Astrocyte (in vitro differentiated cells and primary cell): ENCODE results near the gene GUCA1A. TPM values are rescaled to one million over a fixed set of nuclear protein-coding genes. Genes with fewer than 3 reads are reported as not detected.
A peak's percentile ranks its signal among the peaks of the same experiment; 100 is the strongest.

Source experiments
- DNase-seq: peaks from one replicate; pipeline ENCODE4 v3.0.0-alpha.2; 2010; ENCODE audit warnings: low read depth
- FAIRE-seq: peaks from 2 replicates; lab custom pipeline; 2011; peaks lifted over from hg19 to GRCh38; lab: Jason Lieb, UNC
- H2AFZ ChIP-seq: 2 replicates; pipeline ENCODE4 v1.6.0; 2012; ENCODE audit warnings: low read depth, low read length, inconsistent platforms
- H3K27ac ChIP-seq: 2 replicates; pipeline ENCODE4 v1.5.1; 2011; ENCODE audit warnings: low read depth, low read length, inconsistent platforms
- H3K27me3 ChIP-seq: 2 replicates; pipeline ENCODE4 v1.6.0; 2011; ENCODE audit warnings: low read length, inconsistent platforms; ENCODE audit not compliant: insufficient read depth
- H3K36me3 ChIP-seq: 2 replicates; pipeline ENCODE4 v1.5.1; 2011; ENCODE audit warnings: low read length, inconsistent platforms; ENCODE audit not compliant: insufficient read depth
- H3K4me1 ChIP-seq: 2 replicates; pipeline ENCODE4 v1.5.1; 2011; ENCODE audit warnings: low read length, inconsistent platforms; ENCODE audit not compliant: insufficient read depth
- H3K4me2 ChIP-seq: 2 replicates; pipeline ENCODE4 v1.6.0; 2012; ENCODE audit warnings: low read length, inconsistent platforms
- H3K4me3 ChIP-seq: 2 replicates; pipeline ENCODE4 v1.5.1; 2011; ENCODE audit warnings: low read depth, mild to moderate bottlenecking, low read length, inconsistent platforms; ENCODE audit not compliant: insufficient read depth
- H3K79me2 ChIP-seq: 2 replicates; pipeline ENCODE4 v1.6.0; 2012; ENCODE audit warnings: mild to moderate bottlenecking, low read length, inconsistent platforms; ENCODE audit not compliant: insufficient read depth
- H3K9ac ChIP-seq: 2 replicates; pipeline ENCODE4 v1.6.0; 2012; ENCODE audit warnings: mild to moderate bottlenecking, low read length, inconsistent platforms
- H3K9me3 ChIP-seq: 2 replicates; pipeline ENCODE4 v1.5.1; 2012; ENCODE audit warnings: low read depth, mild to moderate bottlenecking, low read length, inconsistent platforms; ENCODE audit not compliant: insufficient read depth
- H4K20me1 ChIP-seq: 2 replicates; pipeline ENCODE4 v1.6.0; 2012; ENCODE audit warnings: low read length, inconsistent platforms; ENCODE audit not compliant: insufficient read depth
- H3K27ac Mint-ChIP-seq: one replicate; pipeline ENCODE4 v1.8.0; 2021; ENCODE audit warnings: mild to moderate bottlenecking, mixed read lengths; ENCODE audit not compliant: unreplicated experiment
- H3K27me3 Mint-ChIP-seq: one replicate; pipeline ENCODE4 v1.8.0; 2021; ENCODE audit warnings: low read depth, mixed read lengths; ENCODE audit not compliant: unreplicated experiment
- H3K36me3 Mint-ChIP-seq: one replicate; pipeline ENCODE4 v1.8.0; 2021; ENCODE audit warnings: low read depth, mixed read lengths; ENCODE audit not compliant: unreplicated experiment
- H3K4me1 Mint-ChIP-seq: one replicate; pipeline ENCODE4 v1.8.0; 2021; ENCODE audit warnings: low read depth, mixed read lengths; ENCODE audit not compliant: unreplicated experiment
- H3K4me3 Mint-ChIP-seq: one replicate; pipeline ENCODE4 v1.8.0; 2021; ENCODE audit warnings: mild to moderate bottlenecking, moderate library complexity, mixed read lengths; ENCODE audit not compliant: unreplicated experiment
- H3K9me3 Mint-ChIP-seq: one replicate; pipeline ENCODE4 v1.8.0; 2021; ENCODE audit warnings: mild to moderate bottlenecking, mixed read lengths; ENCODE audit not compliant: unreplicated experiment
- EZH2 ChIP-seq: IDR thresholded peaks from 2 replicates; pipeline ENCODE4 v1.6.1; 2012; ENCODE audit warnings: mild to moderate bottlenecking, low read length, inconsistent platforms; ENCODE audit not compliant: insufficient read depth
- total RNA-seq: library from RNA; stranded (reverse); gene quantifications from 2 replicates; pipeline ENCODE4 v1.2.1, GENCODE V29; 2021
- TF ChIP-seq, protein P1 (sequence below): IDR thresholded peaks from 2 replicates; pipeline ENCODE4 v1.5.1; 2011; ENCODE audit warnings: low read depth, mild to moderate bottlenecking, inconsistent platforms, low read length, moderate library complexity; ENCODE audit not compliant: insufficient read depth

The GUCA1A gene
- total RNA-seq, 1 donor from 2014 or later, result 0.45 TPM

DNA sequence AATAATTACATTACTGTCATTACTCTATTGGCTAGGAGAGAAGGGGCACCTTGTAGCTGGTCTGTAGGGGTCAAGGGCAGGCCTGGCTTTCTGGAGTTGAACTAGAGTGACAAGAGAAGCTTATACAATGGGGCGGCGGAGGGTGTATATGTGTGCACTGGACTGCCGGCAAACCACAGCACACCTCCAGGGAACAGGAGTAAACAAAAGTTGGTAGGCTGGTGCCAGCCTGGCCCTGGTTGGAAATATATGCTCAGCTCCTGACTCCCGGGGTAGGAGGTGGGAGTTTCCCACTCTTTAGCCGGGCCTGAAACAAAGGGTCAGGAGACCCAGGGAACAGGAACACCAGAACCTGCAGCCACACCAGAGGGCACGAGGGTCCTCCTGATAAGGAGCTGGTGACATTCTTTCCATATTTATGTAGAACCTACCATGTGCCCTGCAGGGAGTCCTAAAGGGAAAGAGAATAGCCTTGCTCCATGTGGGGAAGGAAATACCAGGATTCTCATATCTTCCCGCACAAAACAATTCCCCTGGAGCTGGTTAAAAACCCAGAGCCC, 35.9 kb upstream of the GUCA1A start:
- Histone ChIP-seq H3K4me3 (peak overlapping the region; percentile 17), H4K20me1 (no peaks in the 10 kb centered on the region), H3K27ac (peak overlapping the region; percentile 91), H3K9me3 (no peaks in the 10 kb centered on the region), H3K4me1 (peaks cover 42% of the 10 kb centered on the region), H3K36me3 (no peaks in the 10 kb centered on the region), H3K9ac (peak overlapping the region; percentile 79), H3K79me2 (peaks cover 39% of the 10 kb centered on the region), H2AFZ (peak overlapping the region; percentile 11), H3K4me2 (peak overlapping the region; percentile 83), H3K27me3 (no peaks in the 10 kb centered on the region)
- no peaks in the 10 kb centered on the region for H3K9me3 Mint-ChIP-seq
- DNase-seq (no peak), FAIRE-seq (no peak)
- TF ChIP-seq, protein P1, sequence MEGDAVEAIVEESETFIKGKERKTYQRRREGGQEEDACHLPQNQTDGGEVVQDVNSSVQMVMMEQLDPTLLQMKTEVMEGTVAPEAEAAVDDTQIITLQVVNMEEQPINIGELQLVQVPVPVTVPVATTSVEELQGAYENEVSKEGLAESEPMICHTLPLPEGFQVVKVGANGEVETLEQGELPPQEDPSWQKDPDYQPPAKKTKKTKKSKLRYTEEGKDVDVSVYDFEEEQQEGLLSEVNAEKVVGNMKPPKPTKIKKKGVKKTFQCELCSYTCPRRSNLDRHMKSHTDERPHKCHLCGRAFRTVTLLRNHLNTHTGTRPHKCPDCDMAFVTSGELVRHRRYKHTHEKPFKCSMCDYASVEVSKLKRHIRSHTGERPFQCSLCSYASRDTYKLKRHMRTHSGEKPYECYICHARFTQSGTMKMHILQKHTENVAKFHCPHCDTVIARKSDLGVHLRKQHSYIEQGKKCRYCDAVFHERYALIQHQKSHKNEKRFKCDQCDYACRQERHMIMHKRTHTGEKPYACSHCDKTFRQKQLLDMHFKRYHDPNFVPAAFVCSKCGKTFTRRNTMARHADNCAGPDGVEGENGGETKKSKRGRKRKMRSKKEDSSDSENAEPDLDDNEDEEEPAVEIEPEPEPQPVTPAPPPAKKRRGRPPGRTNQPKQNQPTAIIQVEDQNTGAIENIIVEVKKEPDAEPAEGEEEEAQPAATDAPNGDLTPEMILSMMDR, result no peak
- TF ChIP-seq EZH2, result no peak
- H3K4me1 Mint-ChIP-seq, result peaks cover 36% of the 10 kb centered on the region
- H3K4me3 Mint-ChIP-seq, result peak overlapping the region; percentile 60
- H3K27ac Mint-ChIP-seq, result peak overlapping the region; percentile 99
- peaks cover 1% of the 10 kb centered on the region for H3K36me3 Mint-ChIP-seq
- peaks cover 2% of the 10 kb centered on the region for H3K27me3 Mint-ChIP-seq

DNA sequence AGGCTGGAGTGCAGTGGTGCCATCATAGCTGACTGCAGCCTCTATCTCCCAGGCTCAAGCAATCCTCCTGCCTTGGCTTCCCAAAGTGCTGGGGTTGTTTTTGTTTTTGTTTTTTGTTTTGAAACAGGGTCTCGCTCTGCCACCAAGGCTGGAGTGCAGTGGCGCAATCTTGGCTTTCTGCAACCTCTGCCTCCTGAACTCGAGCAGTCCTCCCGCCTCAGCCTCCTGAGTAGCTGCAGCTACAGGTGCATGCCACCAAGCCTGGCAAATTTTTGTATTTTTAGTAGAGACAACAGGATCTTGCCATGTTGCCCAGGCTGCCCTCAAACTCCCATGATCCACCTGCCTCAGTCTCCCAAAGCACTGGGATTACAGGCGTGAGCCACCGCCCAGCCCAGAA, 35.0 kb upstream of the GUCA1A start:
- Histone ChIP-seq H3K79me2 (peaks cover 39% of the 10 kb centered on the region), H3K9me3 (no peaks in the 10 kb centered on the region), H3K27ac (peak overlapping the region; percentile 8), H3K4me2 (no peak overlapping the region), H2AFZ (no peak overlapping the region), H3K36me3 (no peaks in the 10 kb centered on the region), H3K27me3 (no peaks in the 10 kb centered on the region), H3K4me3 (no peak overlapping the region), H4K20me1 (no peaks in the 10 kb centered on the region), H3K9ac (no peak overlapping the region), H3K4me1 (peaks cover 48% of the 10 kb centered on the region)
- Mint-ChIP-seq H3K36me3 (peaks cover 1% of the 10 kb centered on the region), H3K27me3 (peaks cover 6% of the 10 kb centered on the region), H3K27ac (peak overlapping the region; percentile 27), H3K4me3 (no peak overlapping the region), H3K4me1 (peaks cover 40% of the 10 kb centered on the region), H3K9me3 (no peaks in the 10 kb centered on the region)
- TF ChIP-seq, protein P1, result no peak
- TF ChIP-seq EZH2, result no peak
- FAIRE-seq, result no peak
- no peak for DNase-seq
